ENCODE measurements around the gene BPTF.
"Not testable (repeated sequence)": the region's sequence is repeated elsewhere in the genome, so short reads cannot be mapped to it uniquely, and the experiment has no call there.

BPTF gene

DNA sequence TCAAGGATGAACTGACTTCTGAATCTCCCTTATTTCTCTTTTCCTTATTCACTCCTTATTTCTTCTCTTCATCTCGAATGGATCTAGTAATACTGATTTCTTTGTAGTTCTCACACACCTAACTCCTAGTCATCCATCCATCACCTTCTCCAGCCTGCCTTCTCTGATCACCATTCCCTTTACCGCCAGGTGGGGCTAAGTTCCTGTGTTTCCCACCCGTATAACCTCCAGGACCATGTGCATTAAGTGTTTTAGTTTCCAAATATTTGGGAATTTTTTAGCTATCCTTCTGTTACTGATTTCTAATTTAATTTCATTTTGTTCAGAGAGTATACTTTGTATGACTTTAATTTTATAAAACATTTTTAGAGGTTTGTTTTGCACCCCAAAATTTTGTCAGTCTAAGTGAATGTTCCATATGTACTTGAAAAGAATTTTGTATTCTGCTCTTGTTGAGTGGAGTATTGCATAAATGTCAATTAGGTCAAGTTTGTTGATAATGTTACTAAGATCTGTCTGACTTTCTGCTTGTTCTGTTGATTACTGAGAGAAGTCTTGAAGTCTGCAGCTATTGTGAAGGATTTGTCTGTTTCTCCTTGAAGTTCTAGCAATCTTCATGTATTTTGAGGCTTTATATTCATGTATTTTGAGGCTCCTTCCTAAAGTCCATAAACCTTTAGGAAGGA is 8.8 kb downstream of the BPTF start:
- DNase-seq, result no peak

- DNase-seq, result no peak
These were observed 9.3 kb downstream of the BPTF start for GRCh38 chr17:67834634-67835033.

DNA sequence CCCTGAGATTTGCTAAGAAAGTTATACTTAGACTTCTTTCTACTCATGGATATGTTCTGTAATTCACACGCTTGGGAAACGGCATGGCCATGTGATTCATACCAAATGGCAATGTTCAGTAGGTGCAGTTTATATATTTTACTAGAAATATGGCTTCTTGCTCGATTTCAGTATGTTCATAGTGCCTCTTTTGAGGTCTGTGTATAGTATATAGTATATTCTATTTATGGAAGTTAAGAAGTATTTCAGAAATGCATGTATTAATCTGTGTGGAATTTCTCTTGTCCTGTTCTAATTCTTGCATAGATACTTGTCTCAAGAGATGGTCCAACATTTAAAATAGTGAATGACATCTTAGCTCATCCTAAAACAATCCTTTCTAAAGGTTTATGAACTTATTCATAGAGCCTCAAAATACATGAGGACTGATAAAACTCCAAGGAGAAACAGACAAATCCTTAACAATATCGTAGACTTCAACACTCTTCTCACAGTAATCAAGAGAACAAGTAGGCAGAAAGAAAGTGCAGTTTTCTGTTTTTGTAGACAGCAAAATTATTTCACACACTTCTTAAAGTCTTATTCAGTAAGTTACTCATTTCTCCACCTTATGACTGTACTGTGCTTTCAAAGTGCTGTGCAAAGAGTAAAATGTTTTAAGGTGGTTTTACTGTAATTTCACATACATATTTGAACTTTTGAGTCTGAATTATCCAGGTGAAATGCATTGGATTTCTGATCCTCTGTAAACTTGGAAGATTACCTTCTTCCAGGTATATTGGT is 11.1 kb downstream of the BPTF start:
- no peak for DNase-seq

GRCh38 chr17:67837965-67838364 is 12.7 kb downstream of the BPTF start:
- DNase-seq, result no peak

DNA sequence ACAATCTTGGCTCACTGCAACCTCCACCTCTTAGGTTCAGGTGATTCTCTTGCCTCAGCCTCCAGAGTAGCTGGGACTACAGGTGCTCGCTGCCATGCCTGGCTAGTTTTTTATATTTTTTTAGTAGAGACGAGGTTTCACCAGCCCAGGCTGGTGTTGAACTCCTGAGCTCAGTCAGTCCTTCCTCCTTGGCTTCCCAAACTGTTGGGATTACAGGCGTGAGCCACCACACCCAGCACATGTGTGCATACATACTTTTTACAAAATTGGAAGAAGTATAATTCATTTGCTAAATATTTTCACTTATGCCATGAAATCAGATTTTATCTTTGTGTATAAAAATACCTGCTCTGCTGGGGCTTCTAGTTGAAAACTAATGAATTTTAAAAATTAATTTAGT is 13.2 kb downstream of the BPTF start:
- DNase-seq, result no peak

- no peak for DNase-seq
These were observed 16.7 kb downstream of the BPTF start for GRCh38 chr17:67841992-67842391.

DNA sequence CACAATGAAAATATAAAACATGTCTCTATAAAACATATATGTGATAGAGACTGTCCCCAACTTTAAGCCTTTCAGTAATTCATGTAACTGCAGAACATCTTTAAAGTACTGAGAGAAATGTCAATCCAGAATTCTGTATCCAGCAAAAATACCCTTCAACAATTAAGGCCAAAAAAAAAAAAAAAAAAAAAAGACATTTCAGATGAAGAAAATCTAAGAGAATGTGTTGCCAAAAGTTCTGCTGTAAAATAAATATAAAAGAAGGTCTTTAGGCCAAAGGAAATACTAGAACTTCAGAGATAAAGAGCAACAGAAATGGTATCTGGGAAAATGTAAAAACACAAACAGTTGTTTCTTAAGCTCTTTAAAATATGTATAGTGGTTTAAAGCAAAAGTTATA is 17.3 kb downstream of the BPTF start:
- no peak for DNase-seq

- no peak for DNase-seq
These were observed 20.1 kb downstream of the BPTF start for GRCh38 chr17:67845374-67845773.

DNA sequence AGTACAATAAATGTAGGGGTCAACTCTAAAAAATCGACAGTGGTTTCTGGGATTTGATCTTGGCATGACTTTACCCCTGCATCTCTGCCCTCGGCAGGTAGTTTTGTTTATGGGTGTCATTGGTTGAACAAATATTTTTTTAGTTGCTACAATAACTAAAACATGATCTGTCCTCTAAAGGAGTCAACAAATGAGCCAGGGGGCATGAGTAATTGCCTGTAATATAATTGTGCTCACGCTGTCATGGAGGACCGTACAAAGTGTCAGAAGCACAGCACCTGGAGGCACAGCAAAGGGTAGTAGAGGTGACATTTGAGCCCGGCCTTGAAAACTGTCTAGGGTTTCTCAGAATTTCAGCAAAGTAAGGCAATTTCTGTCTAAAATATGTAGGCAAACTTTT is 22.9 kb downstream of the BPTF start:
- not testable (repeated sequence) for DNase-seq

DNA sequence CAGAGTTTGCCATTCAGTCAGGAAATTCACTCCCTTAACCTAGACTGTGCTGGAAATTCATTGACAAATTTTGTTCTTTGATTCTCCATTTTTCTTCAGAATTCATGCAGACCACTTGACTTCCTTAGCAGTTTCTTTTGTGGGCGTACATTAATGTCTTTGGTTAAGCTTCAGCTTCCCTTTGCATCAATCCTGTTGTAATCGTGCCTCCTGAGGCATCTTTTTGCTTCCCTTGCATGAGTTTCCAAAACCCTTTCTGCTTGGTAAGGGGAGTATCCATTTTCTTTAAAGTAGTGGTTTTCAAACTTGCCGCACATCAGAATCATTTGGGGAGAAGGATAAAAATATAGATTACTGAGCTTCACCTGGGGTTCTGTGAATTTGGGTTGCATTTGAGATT is 23.5 kb downstream of the BPTF start:
- not testable (repeated sequence) for DNase-seq

DNA sequence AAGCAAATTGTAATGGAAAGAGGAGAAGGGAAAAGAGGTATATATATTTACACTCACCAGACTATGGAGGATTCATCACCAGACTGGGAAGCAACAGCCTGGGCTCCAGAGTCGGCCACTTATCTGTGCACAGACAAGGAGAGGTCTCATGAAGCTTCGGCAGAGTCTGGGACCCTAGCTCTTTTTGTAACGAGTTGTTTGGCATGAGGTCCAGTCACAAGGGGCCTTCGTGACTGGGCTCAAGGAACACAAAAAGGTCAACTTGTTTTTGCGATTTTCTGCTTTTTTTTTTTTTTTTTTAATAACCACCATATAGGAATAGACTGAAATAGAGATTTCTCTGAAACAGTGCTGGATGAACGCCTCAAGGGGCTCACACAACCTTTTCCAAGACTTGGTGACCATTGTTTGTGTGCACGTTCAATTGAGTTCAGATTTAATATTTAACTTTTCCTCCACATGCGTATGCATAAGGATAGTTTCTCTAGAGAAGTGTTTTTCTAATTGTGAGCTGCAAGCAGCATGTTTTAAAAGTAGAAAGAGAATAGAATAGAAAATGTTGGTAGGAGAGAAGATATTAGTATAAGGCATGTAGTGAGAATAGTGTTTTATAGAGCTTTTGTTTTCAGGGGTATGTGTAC is 25.8 kb downstream of the BPTF start:
- no peak for DNase-seq

GRCh38 chr17:67853703-67854102 is 28.4 kb downstream of the BPTF start:
- DNase-seq, result no peak

DNA sequence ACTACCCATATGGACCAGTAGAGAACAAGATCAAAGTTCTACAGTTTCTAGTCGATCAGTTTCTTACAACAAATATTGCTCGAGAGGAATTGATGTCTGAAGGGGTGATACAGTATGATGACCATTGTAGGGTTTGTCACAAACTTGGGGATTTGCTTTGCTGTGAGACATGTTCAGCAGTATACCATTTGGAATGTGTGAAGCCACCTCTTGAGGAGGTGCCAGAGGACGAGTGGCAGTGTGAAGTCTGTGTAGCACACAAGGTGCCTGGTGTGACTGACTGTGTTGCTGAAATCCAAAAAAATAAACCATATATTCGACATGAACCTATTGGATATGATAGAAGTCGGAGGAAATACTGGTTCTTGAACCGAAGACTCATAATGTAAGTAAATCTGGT is 29.1 kb downstream of the BPTF start:
- no peak for DNase-seq

- no peak for DNase-seq
These were observed 30.4 kb downstream of the BPTF start for GRCh38 chr17:67855504-67856324.

GRCh38 chr17:67856402-67856801 is 31.1 kb downstream of the BPTF start:
- not testable (repeated sequence) for DNase-seq

DNA sequence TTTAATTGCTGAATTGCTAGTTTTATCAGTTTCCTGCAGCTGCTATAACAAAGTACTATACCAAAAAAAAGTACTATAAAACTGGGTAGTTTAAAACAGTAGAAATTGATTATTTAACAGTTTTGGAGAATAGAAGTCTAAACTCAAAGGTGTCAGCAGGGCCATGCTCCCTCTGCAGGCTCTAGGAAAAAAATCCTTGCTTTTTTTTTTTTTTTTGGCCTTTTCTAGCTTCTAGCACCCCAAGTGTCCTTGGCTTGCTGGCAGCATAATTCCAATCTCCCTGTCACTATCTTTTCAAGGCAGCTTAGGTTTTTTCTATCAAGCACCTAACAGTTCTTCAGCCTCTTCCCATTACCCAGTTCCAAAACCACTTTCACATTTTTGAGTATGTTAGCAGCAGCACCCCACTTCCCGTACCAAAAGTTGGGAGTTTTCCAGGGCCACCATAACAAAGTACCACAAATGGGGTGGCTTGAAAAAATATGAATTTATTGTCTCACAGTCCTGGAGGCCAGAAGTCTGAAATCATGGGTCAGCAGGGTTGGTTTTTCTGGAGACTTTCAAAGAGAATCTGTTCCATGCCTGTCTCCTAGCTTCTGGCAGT is 37.4 kb downstream of the BPTF start:
- DNase-seq, result no peak

- DNase-seq, result no peak
These were observed 38.4 kb downstream of the BPTF start for GRCh38 chr17:67863624-67864247.

DNA sequence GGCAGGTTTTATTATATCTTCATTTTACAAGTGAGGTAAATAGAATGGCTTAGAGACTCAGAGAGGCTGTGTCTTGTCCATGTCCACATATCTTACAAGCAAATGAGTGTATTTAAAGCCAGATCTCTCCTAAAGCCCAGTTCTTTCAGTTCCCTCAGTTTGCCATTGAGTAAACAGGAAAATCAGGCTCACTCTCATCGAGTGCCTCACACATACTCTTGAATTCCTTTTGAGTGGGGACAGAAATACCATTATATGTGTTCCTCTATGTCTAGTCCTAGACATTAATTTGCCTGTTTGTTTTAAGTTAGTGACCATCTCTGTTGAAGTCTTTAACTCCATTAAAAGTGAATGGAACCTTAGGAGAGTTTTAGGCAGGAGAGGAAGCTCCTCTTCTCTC is 40.1 kb downstream of the BPTF start:
- DNase-seq, result no peak

- DNase-seq, result no peak
These were observed 42.3 kb downstream of the BPTF start for GRCh38 chr17:67867591-67867990.

DNA sequence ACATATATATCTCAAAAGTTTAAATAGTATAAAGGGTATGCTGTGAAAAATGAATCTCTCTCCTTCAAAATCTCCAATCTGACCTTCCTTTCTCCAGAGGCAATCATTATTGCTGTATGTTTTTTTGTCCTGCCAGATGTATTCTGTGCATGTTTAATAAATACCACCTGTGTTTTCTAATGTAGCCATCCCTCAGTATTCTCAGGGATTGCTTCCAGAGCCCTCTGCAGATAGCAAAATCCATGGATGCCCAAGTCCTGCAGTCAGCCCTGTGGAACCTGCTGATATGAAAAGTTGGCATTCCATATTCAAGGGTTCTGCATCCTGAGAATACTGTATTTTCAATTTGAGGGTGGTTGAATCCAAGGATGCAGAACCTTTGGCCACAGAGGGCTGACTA is 42.9 kb downstream of the BPTF start:
- DNase-seq, result no peak

DNA sequence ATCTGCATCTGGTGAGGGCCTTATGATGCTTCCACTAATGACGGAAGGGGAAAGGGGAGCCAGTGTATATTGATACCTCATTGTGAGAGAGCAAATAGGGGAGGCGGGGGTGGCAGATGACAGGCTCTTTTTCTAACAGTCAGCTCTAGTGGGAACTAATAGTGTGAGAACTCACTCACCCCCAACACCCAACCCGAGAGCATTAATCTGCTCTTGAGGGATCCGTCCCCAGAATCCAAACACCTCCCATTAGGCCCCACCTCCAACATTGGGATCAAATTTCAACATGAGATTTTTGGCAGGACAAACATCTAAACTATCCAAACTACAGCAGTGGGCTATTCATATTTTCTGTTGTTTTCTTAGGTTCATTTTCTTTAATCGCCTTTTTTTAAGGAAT is 54.4 kb downstream of the BPTF start:
- no peak for DNase-seq

DNA sequence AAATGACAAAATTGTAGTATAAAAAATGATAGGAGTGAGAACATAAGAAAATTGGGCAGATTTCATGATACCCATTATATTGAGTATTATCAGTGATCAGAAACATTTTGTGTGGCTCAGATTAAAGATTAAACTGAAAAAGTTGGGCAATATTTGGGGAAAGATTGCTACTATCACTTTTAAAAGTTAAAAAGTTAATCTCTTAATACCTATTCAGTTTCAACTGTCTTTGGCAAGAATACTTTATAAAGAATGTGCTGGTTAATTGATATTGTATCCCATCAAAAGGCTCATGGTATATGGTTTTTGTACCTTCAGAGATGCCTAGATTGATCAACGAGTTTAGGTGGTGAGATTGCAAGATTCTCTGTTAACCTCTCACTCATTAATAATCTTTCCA is 55.8 kb downstream of the BPTF start:
- DNase-seq, result no peak
